Pancreas (tissue), 10 donors: ENCODE data around the gene DOCK3. TPM values are rescaled to one million over a fixed set of nuclear protein-coding genes. Genes with fewer than 3 reads are reported as not detected.
A peak's percentile ranks its signal among the peaks of the same experiment; 100 is the strongest.
"Not testable (repeated sequence)": the region's sequence is repeated elsewhere in the genome, so short reads cannot be mapped to it uniquely, and the experiment has no call there.

Experiments
- ATAC-seq, 4 donors: fragments of 200-7000 bp; cut with Tn5 transposase; one replicate each; pipeline versions ENCODE4 v1.8.0 to v1.9.1; 2020; ENCODE audit warnings: mild to moderate bottlenecking in 4 of 4, moderate library complexity in 4 of 4
- DNase-seq, 6 donors: peaks; one replicate each; pipeline ENCODE4 v3.0.0-alpha.2; 2020
- FAIRE-seq: peaks from 2 replicates; lab custom pipeline; 2012; peaks lifted over from hg19 to GRCh38; lab: Jason Lieb, UNC
- H3K27ac ChIP-seq, 4 donors: fragments of 200-600 bp; sonication (generic); 1 replicate in 3 of 4; 2 replicates in 1 of 4; pipeline versions ENCODE4 v1.5.0 to v1.8.0; 2020
- H3K27me3 ChIP-seq, 4 donors: fragments of 200-600 bp; one replicate each; pipeline ENCODE4 v1.8.0; 2021
- H3K36me3 ChIP-seq, 3 donors: fragments of 200-600 bp; sonication (generic) in 1 of 3; one replicate each; pipeline versions ENCODE4 v1.5.0 to v1.8.0; 2020 to 2021
- H3K4me1 ChIP-seq, 3 donors: fragments of 200-600 bp; one replicate each; pipeline ENCODE4 v1.8.0; 2021
- H3K4me3 ChIP-seq, 4 donors: fragments of 200-600 bp; sonication (generic) in 2 of 4; one replicate each; pipeline versions ENCODE4 v1.5.0 to v1.8.0; 2020 to 2021
- H3K9me3 ChIP-seq, 4 donors: fragments of 200-600 bp; one replicate each; pipeline ENCODE4 v1.8.0; 2021
- WGBS, 2 donors: extraction: QIAGEN DNeasy Blood & Tissue Kit; methylation state at CpG; one replicate each; pipeline ENCODE4 v1.1.7; 2013; 5-methylcytosine and 5-hydroxymethylcytosine counted together
- intact Hi-C, 3 donors: fragments of 100-400 bp; cut with DNase I; formaldehyde crosslinking; loops; one replicate each; pipeline versions ENCODE4 v1.11.1 to v1.14.2; 2022
- polyA plus RNA-seq, 2 donors: library from polyadenylated mRNA; stranded (reverse); fragments of 200-250 nt; gene quantifications; one replicate each; pipeline ENCODE4 v1.2.3, GENCODE V29; 2013
- total RNA-seq, 6 donors: library from RNA; stranded (reverse); fragmentation: NEBNext Ultra II Directional in 4 of 6; extraction: Animal tissue kit (Norgen Biotek cat#: 25700) in 4 of 6; gene quantifications; one replicate each; pipeline versions ENCODE4 v1.2.1 to v1.2.4, GENCODE V29; 2021 to 2023
- TF ChIP-seq, protein P1 (sequence below), 4 donors: fragments of 200-600 bp; sonication (generic) in 3 of 4; IDR thresholded peaks; one replicate each; pipeline versions ENCODE4 v1.5.0 to v1.8.0; 2021; ENCODE audit warnings: antibody characterized with exemption in 4 of 4
- donor health status: healthy with polysubstance abuse.
- donor health status: DM: no; HTN: no; CAD: no; lungs with moderate emphysema.
- donor health status: DM: no; HTN: no; CAD: no.
- donor health status: control.
- donor health status: control.
- donor health status: Bipolar disorder and iron deficiency.
- donor health status: DM: yes; HTN: yes; CAD: no.
- donor health status: DM: no; HTN: no; CAD: no.
- donor health status: DM: no; HTN: no; CAD: no.
- donor health status: DM: yes; HTN: yes; CAD: no.

The DOCK3 gene
- total and polyA plus RNA-seq, 8 donors, result 0.09 to 1.5 (median 0.36) TPM

DNA sequence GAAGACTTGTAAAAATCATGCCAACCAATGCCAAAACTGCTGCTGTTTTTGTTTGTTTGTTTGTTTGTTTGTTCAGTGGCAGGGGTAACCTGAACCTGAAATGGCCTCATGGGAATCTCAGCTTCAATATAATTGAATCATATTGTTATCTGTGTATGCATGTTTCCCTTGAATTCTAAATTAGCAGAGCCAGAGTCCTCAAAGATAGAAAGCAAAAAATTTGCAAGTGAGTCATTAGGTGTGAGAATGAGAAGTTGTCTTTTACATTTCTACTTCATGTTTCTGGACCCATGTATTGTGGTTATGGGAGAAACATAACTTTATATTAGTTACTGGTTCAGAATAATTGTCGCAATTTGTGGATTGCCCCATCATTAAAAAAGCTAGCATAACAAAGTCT, 249.2 kb downstream of the DOCK3 start:
- H3K4me3 ChIP-seq, result no peak overlapping the region
- no peak overlapping the region for H3K27ac ChIP-seq
- ATAC-seq (no peak), DNase-seq (no peak), FAIRE-seq (no peak)
- no peaks in the 10 kb centered on the region for H3K4me1 ChIP-seq
- H3K36me3 ChIP-seq, result no peaks in the 10 kb centered on the region
- 85 to 89% methylated on average over 1 of the region's 1 CpG for WGBS, 2 donors
- no peaks in the 10 kb centered on the region for H3K9me3 ChIP-seq
- no peaks in the 10 kb centered on the region for H3K27me3 ChIP-seq
- TF ChIP-seq, protein P1, sequence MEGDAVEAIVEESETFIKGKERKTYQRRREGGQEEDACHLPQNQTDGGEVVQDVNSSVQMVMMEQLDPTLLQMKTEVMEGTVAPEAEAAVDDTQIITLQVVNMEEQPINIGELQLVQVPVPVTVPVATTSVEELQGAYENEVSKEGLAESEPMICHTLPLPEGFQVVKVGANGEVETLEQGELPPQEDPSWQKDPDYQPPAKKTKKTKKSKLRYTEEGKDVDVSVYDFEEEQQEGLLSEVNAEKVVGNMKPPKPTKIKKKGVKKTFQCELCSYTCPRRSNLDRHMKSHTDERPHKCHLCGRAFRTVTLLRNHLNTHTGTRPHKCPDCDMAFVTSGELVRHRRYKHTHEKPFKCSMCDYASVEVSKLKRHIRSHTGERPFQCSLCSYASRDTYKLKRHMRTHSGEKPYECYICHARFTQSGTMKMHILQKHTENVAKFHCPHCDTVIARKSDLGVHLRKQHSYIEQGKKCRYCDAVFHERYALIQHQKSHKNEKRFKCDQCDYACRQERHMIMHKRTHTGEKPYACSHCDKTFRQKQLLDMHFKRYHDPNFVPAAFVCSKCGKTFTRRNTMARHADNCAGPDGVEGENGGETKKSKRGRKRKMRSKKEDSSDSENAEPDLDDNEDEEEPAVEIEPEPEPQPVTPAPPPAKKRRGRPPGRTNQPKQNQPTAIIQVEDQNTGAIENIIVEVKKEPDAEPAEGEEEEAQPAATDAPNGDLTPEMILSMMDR (IDR thresholded peaks at IDR 0.05), result no peak
- intact Hi-C loops, result no loop called here

DNA sequence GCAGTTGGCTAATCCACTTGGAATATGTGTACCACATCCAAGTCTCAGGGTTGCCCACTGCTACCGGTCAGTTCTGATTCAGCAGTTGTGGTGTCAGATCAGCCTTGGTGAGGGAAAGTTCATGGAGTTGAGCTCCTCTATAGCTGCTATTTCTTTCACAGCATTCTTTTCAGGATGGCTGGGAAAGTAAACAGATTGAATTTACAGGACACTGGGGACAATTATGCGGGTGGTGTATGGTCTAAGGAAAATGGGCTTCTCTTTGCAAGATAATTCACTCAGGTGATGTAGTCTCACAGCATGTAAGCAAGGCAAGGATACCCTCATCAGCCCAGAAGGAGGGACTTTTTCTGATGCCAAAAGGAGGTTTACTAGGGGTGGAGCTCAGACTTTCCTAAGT, 249.9 kb downstream of the DOCK3 start:
- Histone ChIP-seq H3K4me3 (no peak overlapping the region), H3K27me3 (no peaks in the 10 kb centered on the region), H3K4me1 (no peaks in the 10 kb centered on the region), H3K27ac (no peak overlapping the region), H3K9me3 (no peaks in the 10 kb centered on the region), H3K36me3 (no peaks in the 10 kb centered on the region)
- DNase-seq (no peak), FAIRE-seq (no peak), ATAC-seq (no peak)
- intact Hi-C loops, result no loop called here
- TF ChIP-seq, protein P1 (IDR thresholded peaks at IDR 0.05), result no peak
- 70 to 84% methylated on average over 2 of the region's 2 CpGs for WGBS, 2 donors

DNA sequence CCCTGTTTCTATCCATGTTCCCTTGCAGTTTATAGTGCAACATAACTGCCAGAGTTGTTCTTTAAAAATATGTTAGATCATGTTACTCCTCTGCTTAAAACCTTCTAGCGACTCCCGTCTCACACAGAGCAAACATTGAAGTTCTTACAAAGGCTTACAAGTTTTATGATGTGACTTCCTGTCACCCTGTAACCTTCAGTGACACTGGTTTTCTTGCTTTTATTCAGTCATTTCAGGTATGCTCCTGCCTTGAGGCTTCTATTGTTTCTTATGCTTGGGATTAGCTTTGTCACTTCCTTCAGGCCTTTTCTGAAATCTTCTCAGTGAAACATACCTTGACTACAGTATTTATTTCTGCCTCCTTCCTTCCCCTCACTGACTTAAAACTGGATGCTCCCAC, 252.1 kb downstream of the DOCK3 start:
- Histone ChIP-seq H3K27ac (no peak overlapping the region), H3K9me3 (no peaks in the 10 kb centered on the region), H3K4me1 (no peaks in the 10 kb centered on the region), H3K27me3 (no peaks in the 10 kb centered on the region), H3K36me3 (no peaks in the 10 kb centered on the region), H3K4me3 (no peak overlapping the region)
- TF ChIP-seq, protein P1 (IDR thresholded peaks at IDR 0.05), result no peak
- DNase-seq (no peak), FAIRE-seq (no peak), ATAC-seq (no peak)
- intact Hi-C loops, result no loop called here
- WGBS, 2 donors, result 33 to 34% methylated on average over 2 of the region's 2 CpGs

DNA sequence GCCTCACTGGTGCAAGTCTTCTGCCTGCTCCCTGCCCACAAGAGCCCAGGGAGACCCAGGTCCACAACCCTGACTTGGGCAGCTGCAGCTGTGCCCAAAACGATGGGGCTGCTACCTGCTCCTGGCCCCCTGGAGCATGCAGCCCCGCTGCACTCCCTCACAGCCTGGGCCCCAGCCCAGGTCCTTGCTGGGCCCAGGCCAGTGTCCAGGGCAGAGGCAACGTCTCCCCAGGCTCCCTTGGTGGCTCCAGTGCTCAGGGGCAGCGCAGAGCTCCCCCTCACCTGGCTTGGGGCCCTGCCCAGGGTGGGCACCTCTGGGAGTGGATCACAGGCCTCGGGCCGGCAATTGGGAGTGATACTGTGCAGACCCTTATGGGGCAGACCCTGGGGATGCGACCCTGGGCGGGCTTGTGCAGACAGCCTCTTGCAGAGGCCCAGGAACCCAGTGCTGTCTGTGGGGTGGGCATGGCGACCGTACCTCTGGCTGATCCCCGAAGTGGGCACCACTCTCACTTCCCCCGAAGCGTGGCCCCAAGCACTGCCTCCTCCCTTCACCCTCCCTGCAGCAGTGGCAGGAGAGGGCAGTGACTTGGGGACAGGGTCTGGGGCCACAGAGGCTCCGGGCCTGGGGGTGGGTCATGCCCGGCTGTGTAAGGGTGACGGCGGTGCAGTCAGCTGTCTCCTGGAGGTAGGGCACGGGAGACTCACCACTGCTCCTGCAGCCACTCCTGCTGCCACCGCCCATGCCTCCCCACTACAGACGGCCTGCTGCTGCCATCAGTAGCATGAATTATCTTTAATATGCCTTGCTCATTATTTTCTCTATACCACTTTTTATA, 255.9 kb downstream of the DOCK3 start:
- H3K27me3 ChIP-seq, result peaks cover 0 to 8% (median 0%) of the 10 kb centered on the region in 4 donors
- no peaks in the 10 kb centered on the region for H3K4me1 ChIP-seq
- H3K36me3 ChIP-seq, result no peaks in the 10 kb centered on the region
- DNase-seq (peak in 1 of 6 donors; percentile 48), FAIRE-seq (no peak), ATAC-seq (no peak)
- no peaks in the 10 kb centered on the region for H3K9me3 ChIP-seq
- no peak overlapping the region for H3K27ac ChIP-seq
- intact Hi-C loops, result no loop called here
- WGBS, 2 donors, result 81 to 89% methylated on average over 19 to 20 of the region's 20 CpGs
- H3K4me3 ChIP-seq, result no peak overlapping the region
- TF ChIP-seq, protein P1 (IDR thresholded peaks at IDR 0.05), result no peak

DNA sequence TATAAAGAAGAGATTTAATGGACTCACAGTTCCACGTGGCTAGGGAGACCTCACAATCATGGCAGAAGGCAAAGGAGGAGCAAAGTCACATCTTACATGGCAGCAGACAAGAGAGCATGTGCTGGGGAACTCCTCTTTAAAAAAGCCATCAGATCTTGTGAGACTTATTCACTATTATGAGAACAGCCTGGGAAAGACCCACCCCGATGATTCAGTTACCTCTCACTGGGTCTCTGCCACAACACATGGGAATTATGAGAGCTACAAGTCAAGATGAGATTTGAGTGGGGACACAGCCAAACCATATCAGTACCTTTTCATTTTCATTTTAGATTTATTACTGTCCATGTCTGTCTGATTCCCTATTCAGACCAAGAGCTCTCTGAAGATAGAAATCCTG, 258.2 kb downstream of the DOCK3 start:
- H3K4me1 ChIP-seq, FAIRE-seq, H3K9me3 ChIP-seq, H3K36me3 ChIP-seq, ATAC-seq, H3K27ac ChIP-seq, DNase-seq, H3K4me3 ChIP-seq, intact Hi-C loops: not testable (repeated sequence)
- WGBS, 2 donors, result 58 to 59% methylated on average over 2 of the region's 2 CpGs
- peaks cover 0 to 17% (median 0%) of the 10 kb centered on the region in 4 donors for H3K27me3 ChIP-seq
